ENCODE measurements around the gene PPFIA3. TPM values are rescaled to one million over a fixed set of nuclear protein-coding genes. Genes with fewer than 3 reads are reported as not detected.
A peak's percentile ranks its signal among the peaks of the same experiment; 100 is the strongest.

PPFIA3 gene
- total RNA-seq, 1 donor, result 1.1 TPM

DNA sequence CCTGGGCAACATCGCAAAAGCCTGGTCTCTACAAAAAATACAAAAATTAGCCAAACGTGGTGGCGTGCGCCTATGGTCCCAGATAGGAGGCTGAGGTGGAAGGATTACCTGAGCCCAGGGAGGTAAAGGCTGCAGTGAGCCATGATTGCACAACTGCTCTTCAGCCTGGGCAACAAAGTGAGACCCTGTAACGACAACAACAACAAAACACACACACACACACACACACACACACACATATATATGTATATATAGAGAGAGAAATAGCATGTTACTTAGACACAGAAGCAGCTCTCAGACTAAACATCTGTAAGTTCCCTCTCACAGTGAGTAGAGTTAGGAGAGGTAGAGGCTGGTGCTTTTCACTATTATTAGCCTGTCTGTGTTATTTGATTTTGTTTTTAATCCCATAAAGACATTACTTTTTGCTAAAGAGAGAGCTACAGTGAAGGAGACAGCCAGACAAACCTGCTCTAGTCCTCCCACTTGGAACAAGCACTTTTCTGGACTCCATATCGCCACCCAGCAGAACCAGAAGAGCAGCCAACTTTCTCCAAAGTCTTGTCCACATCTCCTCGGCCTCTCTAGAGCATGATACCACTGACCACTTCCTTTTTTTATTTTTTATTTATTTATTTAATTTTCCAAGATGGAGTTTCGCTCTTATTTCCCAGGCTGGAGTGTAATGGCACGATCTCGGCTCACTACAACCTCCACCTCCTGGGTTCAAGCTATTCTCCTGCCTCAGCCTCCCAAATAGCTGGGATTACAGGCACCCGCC lies 7.9 kb upstream of the PPFIA3 start:
- Histone ChIP-seq H3K27ac (ENCODE audit: low read depth, low read length) (no peak overlapping the region), H3K4me1 (ENCODE audit: insufficient read depth, low read length) (peaks cover 19% of the 10 kb centered on the region), H3K9me3 (ENCODE audit: low read depth, low read length) (no peaks in the 10 kb centered on the region), H3K79me2 (ENCODE audit: insufficient read depth, low read length) (peaks cover 12% of the 10 kb centered on the region), H3K4me2 (ENCODE audit: insufficient read depth, low read length) (no peak overlapping the region), H3K36me3 (ENCODE audit: insufficient read depth, low read length) (peaks cover 36% of the 10 kb centered on the region), H3K4me3 (ENCODE audit: insufficient read depth, low read length) (no peak overlapping the region), H3K27me3 (ENCODE audit: insufficient read depth, low read length) (no peaks in the 10 kb centered on the region), H4K20me1 (ENCODE audit: insufficient read depth, low read length) (peaks cover 29% of the 10 kb centered on the region), H2AFZ (ENCODE audit: low read length) (no peak overlapping the region)
- peak; percentile 67 for DNase-seq (ENCODE audit: insufficient read length, low spot score, missing footprints)
- TF ChIP-seq, protein P1, sequence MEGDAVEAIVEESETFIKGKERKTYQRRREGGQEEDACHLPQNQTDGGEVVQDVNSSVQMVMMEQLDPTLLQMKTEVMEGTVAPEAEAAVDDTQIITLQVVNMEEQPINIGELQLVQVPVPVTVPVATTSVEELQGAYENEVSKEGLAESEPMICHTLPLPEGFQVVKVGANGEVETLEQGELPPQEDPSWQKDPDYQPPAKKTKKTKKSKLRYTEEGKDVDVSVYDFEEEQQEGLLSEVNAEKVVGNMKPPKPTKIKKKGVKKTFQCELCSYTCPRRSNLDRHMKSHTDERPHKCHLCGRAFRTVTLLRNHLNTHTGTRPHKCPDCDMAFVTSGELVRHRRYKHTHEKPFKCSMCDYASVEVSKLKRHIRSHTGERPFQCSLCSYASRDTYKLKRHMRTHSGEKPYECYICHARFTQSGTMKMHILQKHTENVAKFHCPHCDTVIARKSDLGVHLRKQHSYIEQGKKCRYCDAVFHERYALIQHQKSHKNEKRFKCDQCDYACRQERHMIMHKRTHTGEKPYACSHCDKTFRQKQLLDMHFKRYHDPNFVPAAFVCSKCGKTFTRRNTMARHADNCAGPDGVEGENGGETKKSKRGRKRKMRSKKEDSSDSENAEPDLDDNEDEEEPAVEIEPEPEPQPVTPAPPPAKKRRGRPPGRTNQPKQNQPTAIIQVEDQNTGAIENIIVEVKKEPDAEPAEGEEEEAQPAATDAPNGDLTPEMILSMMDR (IDR thresholded peaks at IDR 0.05; ENCODE audit: extremely low read depth, low read depth, low read length), result no peak

DNA sequence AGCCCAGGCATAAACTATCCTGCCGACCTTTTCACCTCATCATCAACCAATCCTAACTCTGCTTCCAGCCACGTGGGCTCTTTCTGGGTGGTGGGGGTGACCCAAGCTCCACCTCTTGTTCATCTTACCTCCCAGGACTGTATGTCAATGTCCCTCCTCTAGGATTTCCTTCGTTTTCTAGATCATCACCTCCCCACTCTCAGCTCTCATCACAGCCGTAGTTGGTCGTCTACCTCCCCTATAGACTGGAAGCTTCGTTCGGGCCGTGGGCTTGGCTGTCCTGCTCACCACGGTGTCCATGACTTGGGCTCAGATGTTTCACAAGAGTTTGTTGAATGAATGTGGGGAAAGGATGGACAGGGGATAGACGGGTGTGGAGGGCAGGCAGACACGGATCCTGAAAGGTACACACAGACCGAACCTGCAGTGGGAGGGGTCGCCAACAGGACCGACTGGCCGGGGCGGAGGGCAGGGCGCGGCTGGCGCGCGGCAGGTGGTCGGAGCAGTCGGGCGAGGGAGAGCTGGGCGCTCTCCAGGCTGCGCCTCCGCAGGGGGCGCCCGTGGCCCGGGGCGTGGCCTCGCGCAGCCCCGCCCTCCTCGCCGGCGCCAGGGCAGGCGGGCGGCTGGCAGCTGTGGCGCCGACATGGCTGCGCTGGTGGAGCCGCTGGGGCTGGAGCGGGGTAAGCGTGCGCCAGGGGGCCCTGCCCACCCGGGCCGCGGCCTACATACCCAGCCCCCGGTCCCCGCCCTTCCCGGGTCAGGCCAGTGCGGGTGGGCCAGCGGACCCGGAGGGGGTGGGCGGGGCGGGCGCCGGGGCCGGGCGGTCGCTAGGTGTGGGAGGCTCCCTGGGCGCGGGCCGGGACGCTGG lies 5.3 kb upstream of the PPFIA3 start, which contains the start of gene LIN7B:
TSS of gene LIN7B (plus strand) at position 609 of the 868 bp plus-strand sequence. CDS start at position 644, 35 bp downstream.
- peak within 1 kb of the TSS; percentile 82 for H3K4me3 ChIP-seq (ENCODE audit: insufficient read depth, low read length)
- H3K79me2 ChIP-seq (ENCODE audit: insufficient read depth, low read length), result peaks cover 2% of the 10 kb centered on the region
- no peaks in the 10 kb centered on the region for H3K27me3 ChIP-seq (ENCODE audit: insufficient read depth, low read length)
- H3K36me3 ChIP-seq (ENCODE audit: insufficient read depth, low read length), result peaks cover 10% of the 10 kb centered on the region
- H3K4me2 ChIP-seq (ENCODE audit: insufficient read depth, low read length), result peak within 1 kb of the TSS; percentile 90
- H4K20me1 ChIP-seq (ENCODE audit: insufficient read depth, low read length), result peaks cover 11% of the 10 kb centered on the region
- H3K9me3 ChIP-seq (ENCODE audit: low read depth, low read length), result no peaks in the 10 kb centered on the region
- DNase-seq (ENCODE audit: insufficient read length, low spot score, missing footprints), result peak; percentile 100
- H3K4me1 ChIP-seq (ENCODE audit: insufficient read depth, low read length), result peaks cover 24% of the 10 kb centered on the region
- H2AFZ ChIP-seq (ENCODE audit: low read length), result peak within 1 kb of the TSS; percentile 67
- no peak within 1 kb of the TSS for H3K27ac ChIP-seq (ENCODE audit: low read depth, low read length)
- TF ChIP-seq, protein P1 (IDR thresholded peaks at IDR 0.05; ENCODE audit: extremely low read depth, low read depth, low read length), result peak; percentile 31

DNA sequence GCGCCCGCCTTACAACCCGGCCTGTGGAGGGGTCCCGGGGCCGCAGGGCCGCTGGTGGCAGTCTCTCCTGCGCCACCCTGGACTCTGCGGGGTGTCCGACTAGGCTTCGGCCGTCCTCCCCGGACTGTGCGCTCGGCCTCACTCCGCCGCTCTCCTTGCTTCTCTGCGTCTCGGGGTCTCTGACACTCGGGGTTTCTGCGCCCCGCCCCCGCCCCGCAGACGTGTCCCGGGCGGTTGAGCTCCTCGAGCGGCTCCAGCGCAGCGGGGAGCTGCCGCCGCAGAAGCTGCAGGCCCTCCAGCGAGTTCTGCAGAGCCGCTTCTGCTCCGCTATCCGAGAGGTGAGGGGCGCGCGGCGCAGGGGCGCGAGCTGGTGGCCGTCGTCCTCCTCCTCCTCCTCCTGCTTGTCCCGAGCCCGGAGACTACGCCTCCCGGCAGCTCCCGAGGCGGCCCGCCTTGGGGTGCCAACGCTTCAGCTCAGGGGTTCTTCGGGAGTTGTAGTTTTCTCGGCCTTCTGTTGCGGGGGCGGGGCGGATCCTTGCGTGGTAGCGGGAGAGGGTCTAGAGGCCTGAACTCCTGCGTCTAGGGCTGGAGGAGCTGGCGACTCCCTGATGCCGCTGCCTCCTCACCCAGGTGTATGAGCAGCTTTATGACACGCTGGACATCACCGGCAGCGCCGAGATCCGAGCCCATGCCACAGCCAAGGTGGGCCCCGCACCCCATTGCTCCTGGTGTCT lies 4.5 kb upstream of the PPFIA3 start:
- Histone ChIP-seq H3K27me3 (ENCODE audit: insufficient read depth, low read length) (no peaks in the 10 kb centered on the region), H4K20me1 (ENCODE audit: insufficient read depth, low read length) (peaks cover 3% of the 10 kb centered on the region), H3K4me3 (ENCODE audit: insufficient read depth, low read length) (peak overlapping the region; percentile 82), H3K9me3 (ENCODE audit: low read depth, low read length) (no peaks in the 10 kb centered on the region), H3K4me2 (ENCODE audit: insufficient read depth, low read length) (peak overlapping the region; percentile 82), H3K79me2 (ENCODE audit: insufficient read depth, low read length) (peaks cover 2% of the 10 kb centered on the region), H3K36me3 (ENCODE audit: insufficient read depth, low read length) (peaks cover 2% of the 10 kb centered on the region), H2AFZ (ENCODE audit: low read length) (peak overlapping the region; percentile 35), H3K27ac (ENCODE audit: low read depth, low read length) (no peak overlapping the region), H3K4me1 (ENCODE audit: insufficient read depth, low read length) (peaks cover 28% of the 10 kb centered on the region)
- DNase-seq (ENCODE audit: insufficient read length, low spot score, missing footprints), result peak; percentile 94
- TF ChIP-seq, protein P1 (IDR thresholded peaks at IDR 0.05; ENCODE audit: extremely low read depth, low read depth, low read length), result no peak

All from osteoblast (primary cell).